HG03280 (cell line): ENCODE data around the gene NUDT8.
"Not testable (repeated sequence)": the region's sequence is repeated elsewhere in the genome, so short reads cannot be mapped to it uniquely, and the experiment has no call there.

Experiments
- ATAC-seq: cut with Tn5 transposase; IDR thresholded peaks from one replicate; pipeline ENCODE4 v1.9.1; 2021; ENCODE audit warnings: mild to moderate bottlenecking, moderate library complexity; ENCODE audit not compliant: unreplicated experiment

NUDT8 gene

GRCh38 chr11:67613960-67614715 is 15.6 kb downstream of the NUDT8 start:
- peak; percentile 65 for ATAC-seq

GRCh38 chr11:67613313-67613959 is 16.3 kb downstream of the NUDT8 start:
- ATAC-seq = no peak

GRCh38 chr11:67612751-67613150 is 17.0 kb downstream of the NUDT8 start:
- no peak for ATAC-seq

DNA sequence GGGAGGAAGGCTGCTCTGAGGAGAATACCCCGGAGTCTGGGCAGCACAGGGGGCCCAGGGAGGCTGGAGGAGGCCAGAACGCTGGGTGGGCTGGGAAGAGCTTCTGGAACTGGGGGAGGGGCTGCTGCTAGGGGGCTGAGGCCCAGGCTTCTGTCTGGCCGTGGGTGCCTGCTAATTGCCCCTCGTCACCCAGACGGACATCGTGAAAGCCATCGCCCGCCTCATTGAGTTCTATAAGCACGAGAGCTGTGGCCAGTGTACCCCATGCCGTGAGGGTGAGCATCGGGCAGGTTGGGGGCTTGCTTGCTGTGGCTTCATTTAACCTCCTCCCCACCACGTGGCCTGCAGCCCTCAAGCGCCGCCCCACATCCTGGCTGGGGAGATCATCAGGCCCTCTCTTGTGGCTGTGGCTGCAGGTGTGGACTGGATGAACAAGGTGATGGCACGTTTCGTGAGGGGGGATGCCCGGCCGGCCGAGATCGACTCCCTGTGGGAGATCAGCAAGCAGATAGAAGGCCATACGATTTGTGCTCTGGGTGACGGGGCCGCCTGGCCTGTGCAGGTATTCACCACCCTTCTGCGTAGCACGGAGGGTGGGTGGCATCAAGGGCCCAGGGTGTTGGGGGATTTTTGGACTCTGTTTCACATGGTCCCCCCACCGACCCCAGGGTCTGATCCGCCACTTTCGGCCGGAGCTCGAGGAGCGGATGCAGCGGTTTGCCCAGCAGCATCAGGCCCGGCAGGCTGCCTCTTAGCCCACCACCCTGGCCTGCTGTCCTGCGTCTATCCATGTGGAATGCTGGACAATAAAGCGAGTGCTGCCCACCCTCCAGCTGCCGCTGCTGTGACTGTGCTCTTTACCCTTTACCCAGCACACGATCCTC is 17.8 kb downstream of the NUDT8 start:
- ATAC-seq = no peak

DNA sequence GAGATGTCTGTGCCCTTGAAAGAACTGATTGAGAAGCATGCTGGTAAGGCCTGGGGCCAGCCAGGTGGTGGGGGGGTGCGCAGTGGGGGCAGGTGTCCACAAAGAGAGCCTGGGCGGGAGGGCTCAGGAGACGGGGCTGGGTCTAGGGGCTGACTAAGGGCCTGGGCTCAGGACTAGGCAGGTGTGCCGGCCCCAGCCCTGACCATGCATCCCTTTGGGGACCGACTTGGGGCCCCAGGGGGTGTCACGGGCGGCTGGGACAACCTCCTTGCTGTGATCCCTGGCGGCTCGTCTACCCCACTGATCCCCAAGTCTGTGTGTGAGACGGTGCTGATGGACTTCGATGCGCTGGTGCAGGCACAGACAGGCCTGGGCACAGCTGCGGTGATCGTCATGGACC is 18.6 kb downstream of the NUDT8 start:
- no peak for ATAC-seq

GRCh38 chr11:67610302-67610868 is 19.4 kb downstream of the NUDT8 start:
- ATAC-seq = no peak

- ATAC-seq = no peak
Observed at GRCh38 chr11:67609316-67609715, 20.4 kb downstream of the NUDT8 start.

DNA sequence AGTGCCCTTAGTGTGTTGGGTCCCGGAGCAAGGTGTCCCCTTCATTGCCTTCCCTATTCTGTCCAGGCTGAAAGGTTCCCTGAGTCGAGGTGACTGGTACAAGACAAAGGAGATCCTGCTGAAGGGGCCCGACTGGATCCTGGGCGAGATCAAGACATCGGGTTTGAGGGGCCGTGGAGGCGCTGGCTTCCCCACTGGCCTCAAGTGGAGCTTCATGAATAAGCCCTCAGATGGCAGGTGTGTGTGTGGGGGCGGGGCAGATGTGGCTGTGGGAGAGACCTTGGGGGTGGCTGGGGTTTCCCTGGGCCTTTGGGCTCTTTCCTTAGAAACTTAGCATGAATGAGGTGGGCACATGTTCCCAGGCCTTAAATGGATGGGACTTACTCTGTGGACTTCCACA is 21.3 kb downstream of the NUDT8 start:
- no peak for ATAC-seq

DNA sequence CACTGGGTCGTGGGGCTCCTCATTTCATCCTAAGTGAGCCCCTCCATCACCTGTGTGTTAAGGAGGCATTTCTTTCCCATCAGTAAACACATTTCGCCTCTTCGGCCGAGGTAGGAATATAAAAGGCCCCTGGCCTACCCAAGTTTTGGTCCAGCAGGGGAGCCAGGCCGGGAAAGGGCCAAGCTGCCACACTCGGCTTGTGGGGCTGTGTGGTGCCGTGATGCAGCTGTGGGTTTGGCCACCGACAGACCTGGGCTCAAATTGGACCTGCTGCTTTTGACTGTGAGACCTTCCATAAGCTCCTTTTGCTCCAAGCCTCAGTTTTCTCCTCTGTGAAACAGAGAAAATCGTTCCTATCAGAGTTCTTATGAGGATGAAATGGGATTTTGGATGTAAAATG is 22.2 kb downstream of the NUDT8 start:
- no peak for ATAC-seq

DNA sequence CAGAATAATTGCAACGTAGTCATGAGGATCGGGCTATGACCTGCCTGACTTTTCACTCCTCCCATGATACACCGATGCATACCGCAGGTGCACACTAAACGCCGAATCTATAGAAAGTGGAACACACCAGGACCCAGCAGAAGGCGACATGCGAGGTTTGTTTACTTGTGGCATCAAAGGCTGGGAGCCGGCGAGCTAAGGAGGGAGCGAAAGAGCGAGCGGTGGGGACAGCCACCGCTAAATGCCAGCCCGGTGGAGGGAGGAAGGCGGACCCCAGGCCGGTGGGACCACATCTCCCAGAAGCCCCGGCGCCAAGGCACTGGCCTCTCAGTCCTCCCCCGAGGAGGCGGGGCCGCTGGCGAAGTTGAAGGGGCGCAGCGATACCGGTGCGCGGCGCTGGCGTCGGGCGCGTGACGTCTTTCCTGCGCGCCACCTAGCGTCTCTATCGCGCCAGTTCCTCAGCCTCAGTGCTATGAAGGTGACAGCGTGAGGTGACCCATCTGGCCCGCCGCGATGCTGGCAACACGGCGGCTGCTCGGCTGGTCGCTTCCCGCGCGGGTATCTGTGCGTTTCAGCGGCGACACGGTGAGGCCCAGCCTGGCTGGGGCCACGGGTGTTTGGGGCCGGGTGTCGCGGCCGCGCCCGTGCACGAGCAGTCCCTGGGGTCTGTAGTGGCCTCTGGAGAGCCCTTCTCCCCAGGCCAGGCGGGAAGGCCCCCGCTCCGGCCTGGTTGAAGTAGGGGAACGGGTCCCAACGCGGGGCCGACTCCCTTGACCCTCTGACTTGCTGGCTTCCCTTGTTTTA is 23.0 kb downstream of the NUDT8 start, which contains the start of gene NDUFV1:
Gene NDUFV1, plus strand, starts transcription at position 445 of the 804 bp plus-strand sequence. Its CDS starts 69 bp downstream, at position 514.
- peak; percentile 94 for ATAC-seq

DNA sequence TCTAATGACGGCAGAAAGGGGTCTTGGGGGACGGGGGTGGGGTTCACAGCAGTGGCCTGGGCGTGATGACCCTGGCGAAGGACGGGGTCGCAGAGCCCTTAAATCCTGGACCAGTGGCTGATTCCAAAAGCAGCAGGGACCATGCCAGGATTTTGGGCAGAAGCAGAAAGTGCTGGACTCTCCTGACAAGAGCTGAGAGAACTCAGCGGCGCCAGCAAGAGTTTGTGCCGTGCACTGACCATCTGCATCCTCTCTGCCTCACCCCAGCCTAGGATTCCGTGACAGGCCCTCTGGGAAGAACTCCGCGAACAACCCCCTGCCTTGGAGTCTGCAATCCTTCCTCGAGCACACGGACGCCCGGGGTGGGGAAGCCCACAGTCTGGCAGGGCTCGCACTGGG is 23.6 kb downstream of the NUDT8 start:
- no peak for ATAC-seq

DNA sequence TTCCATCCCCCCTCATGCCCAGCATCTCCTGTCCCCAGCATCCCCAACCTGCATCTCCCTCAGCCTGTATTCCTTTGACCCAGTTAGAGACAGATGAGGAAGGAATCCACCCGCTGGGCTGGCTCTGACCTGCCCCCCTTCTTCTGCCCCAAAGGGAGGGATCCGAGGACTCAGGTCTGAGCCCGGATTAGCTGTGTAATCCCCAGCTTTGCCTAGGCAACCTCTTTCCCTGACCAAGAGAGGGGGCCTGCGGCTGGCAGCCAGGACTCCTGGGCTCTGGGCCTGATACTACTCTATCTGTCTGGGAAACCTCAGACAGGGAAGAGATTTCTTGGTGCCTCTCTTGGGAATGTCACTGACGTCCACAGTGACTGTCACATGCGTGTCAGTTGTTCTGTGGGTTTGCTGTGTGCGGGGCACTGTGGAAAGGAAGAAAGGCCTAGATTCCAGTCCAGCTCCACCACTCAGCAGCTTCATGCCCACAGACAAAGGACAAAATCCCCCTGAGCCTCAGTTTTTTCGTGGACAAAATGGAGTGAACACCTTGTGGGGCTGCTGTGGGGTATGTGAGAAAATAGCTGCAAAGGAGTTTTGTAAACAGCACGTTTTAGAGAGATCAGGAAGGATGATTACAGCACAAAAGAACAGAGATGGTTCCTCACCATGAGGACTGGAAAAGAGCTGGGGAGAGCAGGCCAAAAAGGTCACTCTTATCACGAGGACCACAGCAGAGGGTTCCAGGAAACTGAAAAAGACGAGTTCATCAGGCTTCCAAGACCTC is 24.3 kb downstream of the NUDT8 start:
- ATAC-seq = no peak

DNA sequence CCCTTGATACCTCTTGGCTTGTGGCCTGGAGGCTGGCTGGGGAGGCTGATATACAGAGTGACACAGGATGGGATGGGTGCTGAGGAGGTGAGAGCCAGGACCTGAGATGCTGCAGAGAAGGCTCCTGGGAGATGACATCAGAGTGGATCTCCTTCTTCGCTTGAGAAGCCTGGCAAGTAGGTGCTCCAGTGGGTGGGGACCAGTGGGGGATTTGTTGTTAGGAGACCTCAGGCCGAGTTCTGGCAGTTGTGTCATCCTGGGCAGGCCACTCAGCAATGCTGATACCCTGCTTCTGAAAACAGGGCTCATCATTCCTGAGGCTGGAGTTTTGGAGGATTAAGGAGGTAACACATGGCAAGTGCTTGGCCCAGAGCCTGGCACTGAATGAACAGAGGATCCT is 24.9 kb downstream of the NUDT8 start:
- no peak for ATAC-seq

- not testable (repeated sequence) for ATAC-seq
Observed at GRCh38 chr11:67604119-67604518, 25.6 kb downstream of the NUDT8 start.

DNA sequence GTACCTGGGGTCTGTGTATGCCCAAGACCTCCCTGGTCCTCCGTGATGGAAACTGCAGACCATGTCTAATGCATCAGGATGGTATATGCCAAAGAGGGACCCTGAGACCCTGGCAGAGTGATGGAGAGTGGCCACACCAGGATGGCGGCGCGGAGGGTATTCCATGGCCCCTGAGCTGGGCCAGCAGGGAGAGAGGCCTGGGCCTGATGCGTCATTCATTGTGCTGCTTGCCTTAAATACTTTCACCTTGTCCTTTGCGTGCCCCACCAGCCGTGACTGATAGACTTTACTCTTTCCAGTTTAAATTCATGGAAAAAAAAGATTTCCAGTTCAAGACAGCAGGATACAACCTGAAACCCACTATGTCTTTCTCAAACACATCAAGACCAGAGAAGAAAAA is 28.6 kb downstream of the NUDT8 start:
- ATAC-seq = no peak

DNA sequence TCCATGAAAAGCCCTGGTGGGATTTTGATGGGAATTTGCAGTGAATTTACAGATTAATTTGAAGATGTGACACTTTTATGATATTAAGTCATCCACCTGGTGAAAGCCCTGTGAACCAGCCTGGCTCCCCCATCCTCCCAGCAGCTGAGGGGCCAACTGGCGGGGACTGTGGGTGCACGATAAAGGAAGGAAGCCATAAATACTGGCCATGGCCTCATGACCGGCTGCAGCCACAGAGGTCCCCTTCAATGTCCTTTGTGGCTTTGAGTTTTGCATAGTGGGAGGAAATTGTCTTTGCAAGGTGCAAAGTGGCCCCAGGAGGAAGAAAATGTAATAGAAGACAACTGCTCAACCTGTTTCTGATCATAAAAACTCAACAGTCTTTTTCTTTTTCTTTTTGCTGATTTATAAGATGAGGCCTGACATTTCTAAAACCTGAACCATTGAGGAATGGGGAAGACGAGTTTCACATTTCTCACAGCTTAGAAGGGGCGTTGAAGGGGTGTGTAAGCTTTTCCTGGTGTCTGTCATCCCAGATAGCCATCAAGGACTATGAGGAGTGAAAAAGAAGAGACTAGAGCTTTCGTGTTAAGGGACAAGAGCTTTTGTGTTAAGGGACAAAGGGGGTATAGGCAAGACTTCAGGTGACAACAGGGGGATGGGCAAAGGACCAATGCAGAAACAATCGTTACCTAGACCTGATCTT is 29.3 kb downstream of the NUDT8 start:
- no peak for ATAC-seq

GRCh38 chr11:67599149-67599548 is 30.6 kb downstream of the NUDT8 start:
- ATAC-seq = no peak

DNA sequence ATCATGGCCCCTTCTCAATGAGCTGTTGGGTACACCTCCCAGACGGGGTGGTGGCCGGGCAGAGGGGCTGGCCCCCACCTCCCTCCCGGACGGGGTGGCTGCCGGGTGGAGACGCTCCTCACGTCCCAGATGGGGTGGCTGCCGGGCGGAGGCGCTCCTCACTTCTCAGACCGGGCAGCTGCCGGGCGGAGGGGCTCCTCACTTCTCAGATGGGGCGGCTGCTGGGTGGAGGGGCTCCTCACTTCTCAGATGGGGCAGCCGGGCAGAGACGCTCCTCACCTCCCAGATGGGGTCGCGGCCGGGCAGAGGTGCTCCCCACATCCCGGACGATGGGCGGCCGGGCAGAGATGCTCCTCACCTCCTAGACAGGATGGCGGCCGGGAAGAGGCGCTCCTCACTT is 31.8 kb downstream of the NUDT8 start:
- not testable (repeated sequence) for ATAC-seq

- not testable (repeated sequence) for ATAC-seq
Observed at GRCh38 chr11:67597458-67597857, 32.3 kb downstream of the NUDT8 start.
